Immature natural killer cell (primary cell): Measurements from ENCODE around the gene CHCHD3. TPM values are rescaled to one million over a fixed set of nuclear protein-coding genes. Genes with fewer than 3 reads are reported as not detected.
A peak's percentile ranks its signal among the peaks of the same experiment; 100 is the strongest.

Source experiments
- DNase-seq, 3 donors: peaks; one replicate each; pipeline ENCODE4 v3.0.0; 2022; ENCODE audit warnings: mixed read lengths in 1 of 3
- H3K27ac Mint-ChIP-seq, 6 donors: one replicate each; pipeline ENCODE4 v1.8.0; 2020; ENCODE audit warnings: mixed read lengths in 6 of 6, mild to moderate bottlenecking in 5 of 6, inconsistent platforms in 4 of 6, moderate library complexity in 3 of 6
- H3K27me3 Mint-ChIP-seq, 3 donors: one replicate each; pipeline ENCODE4 v1.8.0; 2020 to 2021; ENCODE audit warnings: low read depth in 3 of 3, mild to moderate bottlenecking in 3 of 3, mixed read lengths in 3 of 3, moderate library complexity in 3 of 3, inconsistent platforms in 1 of 3
- H3K36me3 Mint-ChIP-seq, 3 donors: one replicate each; pipeline ENCODE4 v1.8.0; 2020; ENCODE audit warnings: mixed read lengths in 3 of 3, inconsistent platforms in 2 of 3, mild to moderate bottlenecking in 2 of 3
- H3K4me1 Mint-ChIP-seq, 2 donors: one replicate each; pipeline ENCODE4 v1.8.0; 2020; ENCODE audit warnings: inconsistent platforms in 2 of 2, mild to moderate bottlenecking in 2 of 2, mixed read lengths in 2 of 2, moderate library complexity in 1 of 2
- H3K4me3 Mint-ChIP-seq, 5 donors: one replicate each; pipeline ENCODE4 v1.8.0; 2020; ENCODE audit warnings: mild to moderate bottlenecking in 5 of 5, mixed read lengths in 5 of 5, inconsistent platforms in 3 of 5, moderate library complexity in 3 of 5
- H3K9me3 Mint-ChIP-seq, 6 donors: one replicate each; pipeline ENCODE4 v1.8.0; 2020; ENCODE audit warnings: mild to moderate bottlenecking in 6 of 6, mixed read lengths in 6 of 6, inconsistent platforms in 4 of 6, moderate library complexity in 3 of 6
- polyA plus RNA-seq, 3 donors: library from polyadenylated mRNA; unstranded; fragments of 300-500 nt; fragmentation: Illumina TruSeq; gene quantifications; one replicate each; pipeline ENCODE4 v1.2.3, GENCODE V29; 2021

The CHCHD3 gene
- polyA plus RNA-seq, 3 donors from 2014 or later = 57.8 to 65.9 (median 61.4) TPM

GRCh38 chr7:133025056-133025455 is 56.8 kb downstream of the CHCHD3 start:
- H3K36me3 Mint-ChIP-seq = peaks cover 3 to 12% (median 7%) of the 10 kb centered on the region in 3 donors
- no peaks in the 10 kb centered on the region for H3K9me3 Mint-ChIP-seq
- no peak for DNase-seq
- H3K27me3 Mint-ChIP-seq = peaks cover 0 to 2% (median 0%) of the 10 kb centered on the region in 3 donors
- H3K4me1 Mint-ChIP-seq = peaks cover 9 to 20% of the 10 kb centered on the region in 2 donors
- no peak overlapping the region for H3K27ac Mint-ChIP-seq
- no peak overlapping the region for H3K4me3 Mint-ChIP-seq

GRCh38 chr7:133024596-133024995 is 57.3 kb downstream of the CHCHD3 start:
- Mint-ChIP-seq H3K27ac (no peak overlapping the region), H3K4me1 (peaks cover 4 to 18% of the 10 kb centered on the region in 2 donors), H3K36me3 (peaks cover 3 to 13% (median 8%) of the 10 kb centered on the region in 3 donors), H3K9me3 (no peaks in the 10 kb centered on the region), H3K4me3 (no peak overlapping the region), H3K27me3 (peaks cover 0 to 2% (median 0%) of the 10 kb centered on the region in 3 donors)
- no peak for DNase-seq

- H3K4me1 Mint-ChIP-seq = peaks cover 0 to 17% of the 10 kb centered on the region in 2 donors
- H3K27ac Mint-ChIP-seq = no peak overlapping the region
- no peak overlapping the region for H3K4me3 Mint-ChIP-seq
- H3K36me3 Mint-ChIP-seq = peaks cover 3 to 13% (median 11%) of the 10 kb centered on the region in 3 donors
- no peak for DNase-seq
- no peaks in the 10 kb centered on the region for H3K9me3 Mint-ChIP-seq
- peaks cover 0 to 2% (median 0%) of the 10 kb centered on the region in 3 donors for H3K27me3 Mint-ChIP-seq
Measured at GRCh38 chr7:133023370-133024071, 58.4 kb downstream of the CHCHD3 start.

GRCh38 chr7:133022661-133023060 is 59.2 kb downstream of the CHCHD3 start:
- H3K27ac Mint-ChIP-seq = peak overlapping the region in 1 of 6 donors; percentile 7
- H3K36me3 Mint-ChIP-seq = peaks cover 3 to 13% (median 11%) of the 10 kb centered on the region in 3 donors
- peaks cover 0 to 17% of the 10 kb centered on the region in 2 donors for H3K4me1 Mint-ChIP-seq
- no peak overlapping the region for H3K4me3 Mint-ChIP-seq
- DNase-seq = no peak
- H3K27me3 Mint-ChIP-seq = peaks cover 0 to 2% (median 0%) of the 10 kb centered on the region in 3 donors
- no peaks in the 10 kb centered on the region for H3K9me3 Mint-ChIP-seq

- DNase-seq = no peak
- no peak overlapping the region for H3K4me3 Mint-ChIP-seq
- H3K27ac Mint-ChIP-seq = no peak overlapping the region
- H3K4me1 Mint-ChIP-seq = peaks cover 0 to 21% of the 10 kb centered on the region in 2 donors
- H3K9me3 Mint-ChIP-seq = no peaks in the 10 kb centered on the region
- H3K27me3 Mint-ChIP-seq = peaks cover 0 to 2% (median 0%) of the 10 kb centered on the region in 3 donors
- peaks cover 0 to 13% (median 7%) of the 10 kb centered on the region in 3 donors for H3K36me3 Mint-ChIP-seq
Measured at GRCh38 chr7:133021196-133021595, 60.7 kb downstream of the CHCHD3 start.

GRCh38 chr7:133020496-133020895 is 61.4 kb downstream of the CHCHD3 start:
- H3K27me3 Mint-ChIP-seq = peaks cover 0 to 2% (median 0%) of the 10 kb centered on the region in 3 donors
- H3K36me3 Mint-ChIP-seq = peaks cover 0 to 13% (median 7%) of the 10 kb centered on the region in 3 donors
- no peak for DNase-seq
- no peaks in the 10 kb centered on the region for H3K9me3 Mint-ChIP-seq
- H3K4me3 Mint-ChIP-seq = no peak overlapping the region
- H3K4me1 Mint-ChIP-seq = peaks cover 4 to 28% of the 10 kb centered on the region in 2 donors
- no peak overlapping the region for H3K27ac Mint-ChIP-seq

GRCh38 chr7:133019590-133019989 is 62.3 kb downstream of the CHCHD3 start:
- Mint-ChIP-seq H3K36me3 (peaks cover 0 to 13% (median 7%) of the 10 kb centered on the region in 3 donors), H3K27me3 (no peaks in the 10 kb centered on the region), H3K27ac (no peak overlapping the region), H3K4me3 (no peak overlapping the region), H3K4me1 (peaks cover 7 to 28% of the 10 kb centered on the region in 2 donors), H3K9me3 (no peaks in the 10 kb centered on the region)
- DNase-seq = no peak

GRCh38 chr7:133016604-133017003 is 65.3 kb downstream of the CHCHD3 start:
- H3K27ac Mint-ChIP-seq = peak overlapping the region in 1 of 6 donors; percentile 61
- no peak overlapping the region for H3K4me3 Mint-ChIP-seq
- DNase-seq = no peak
- no peaks in the 10 kb centered on the region for H3K27me3 Mint-ChIP-seq
- H3K36me3 Mint-ChIP-seq = peaks cover 0 to 10% (median 7%) of the 10 kb centered on the region in 3 donors
- H3K9me3 Mint-ChIP-seq = no peaks in the 10 kb centered on the region
- H3K4me1 Mint-ChIP-seq = peaks cover 16 to 32% of the 10 kb centered on the region in 2 donors

GRCh38 chr7:133015888-133016287 is 66.0 kb downstream of the CHCHD3 start:
- no peaks in the 10 kb centered on the region for H3K27me3 Mint-ChIP-seq
- H3K36me3 Mint-ChIP-seq = peaks cover 0 to 4% (median 3%) of the 10 kb centered on the region in 3 donors
- H3K9me3 Mint-ChIP-seq = no peaks in the 10 kb centered on the region
- H3K4me1 Mint-ChIP-seq = peaks cover 16 to 32% of the 10 kb centered on the region in 2 donors
- DNase-seq = no peak
- H3K4me3 Mint-ChIP-seq = no peak overlapping the region
- peak overlapping the region in 1 of 6 donors; percentile 2 for H3K27ac Mint-ChIP-seq

GRCh38 chr7:133011746-133012145 is 70.1 kb downstream of the CHCHD3 start:
- H3K27ac Mint-ChIP-seq = no peak overlapping the region
- peaks cover 0 to 8% (median 0%) of the 10 kb centered on the region in 3 donors for H3K36me3 Mint-ChIP-seq
- H3K27me3 Mint-ChIP-seq = peaks cover 0 to 2% (median 2%) of the 10 kb centered on the region in 3 donors
- DNase-seq = no peak
- H3K9me3 Mint-ChIP-seq = no peaks in the 10 kb centered on the region
- H3K4me1 Mint-ChIP-seq = peaks cover 23 to 38% of the 10 kb centered on the region in 2 donors
- no peak overlapping the region for H3K4me3 Mint-ChIP-seq

GRCh38 chr7:133009426-133010252 is 72.3 kb downstream of the CHCHD3 start:
- H3K4me1 Mint-ChIP-seq = peaks cover 16 to 25% of the 10 kb centered on the region in 2 donors
- H3K36me3 Mint-ChIP-seq = peaks cover 0 to 8% (median under 1%) of the 10 kb centered on the region in 3 donors
- no peak for DNase-seq
- no peak overlapping the region for H3K4me3 Mint-ChIP-seq
- H3K27me3 Mint-ChIP-seq = peaks cover 0 to 2% (median 2%) of the 10 kb centered on the region in 3 donors
- H3K27ac Mint-ChIP-seq = no peak overlapping the region
- no peaks in the 10 kb centered on the region for H3K9me3 Mint-ChIP-seq

GRCh38 chr7:133007961-133008360 is 73.9 kb downstream of the CHCHD3 start:
- Mint-ChIP-seq H3K27ac (no peak overlapping the region), H3K27me3 (peaks cover 0 to 2% (median 2%) of the 10 kb centered on the region in 3 donors), H3K9me3 (no peaks in the 10 kb centered on the region), H3K4me3 (no peak overlapping the region), H3K4me1 (peaks cover 10 to 14% of the 10 kb centered on the region in 2 donors), H3K36me3 (peaks cover 0 to 12% (median 5%) of the 10 kb centered on the region in 3 donors)
- no peak for DNase-seq

GRCh38 chr7:133003052-133003910 is 78.6 kb downstream of the CHCHD3 start:
- Mint-ChIP-seq H3K27ac (peak overlapping the region in 1 of 6 donors; percentile 26), H3K4me1 (peaks cover 10 to 30% of the 10 kb centered on the region in 2 donors), H3K4me3 (no peak overlapping the region), H3K27me3 (no peaks in the 10 kb centered on the region), H3K9me3 (no peaks in the 10 kb centered on the region), H3K36me3 (peaks cover 0 to 12% (median 5%) of the 10 kb centered on the region in 3 donors)
- no peak for DNase-seq
